Adipocyte (in vitro differentiated cells): ENCODE data around the gene ENC1.

Experiments
- DNase-seq: peaks from one replicate; pipeline ENCODE4 v3.0.0-alpha.2; 2015; ENCODE audit warnings: low read depth
- H3K27me3 ChIP-seq: replicated peaks from 2 replicates; pipeline ENCODE4 v1.7.0; 2013; ENCODE audit warnings: mild to moderate bottlenecking, low read length, moderate library complexity; ENCODE audit not compliant: control insufficient read depth, insufficient read depth
- H3K36me3 ChIP-seq: 2 replicates; pipeline ENCODE4 v1.7.0; 2013; ENCODE audit warnings: low read length, mild to moderate bottlenecking, moderate library complexity; ENCODE audit not compliant: control insufficient read depth, insufficient read depth, severe bottlenecking
- H3K4me1 ChIP-seq: 2 replicates; pipeline ENCODE4 v1.7.0; 2013; ENCODE audit warnings: mild to moderate bottlenecking, low read length, moderate library complexity; ENCODE audit not compliant: control insufficient read depth, insufficient read depth
- H3K4me3 ChIP-seq: 2 replicates; pipeline ENCODE4 v1.7.0; 2013; ENCODE audit warnings: mild to moderate bottlenecking, low read length, moderate library complexity
- H3K9ac ChIP-seq: 2 replicates; pipeline ENCODE4 v1.7.0; 2013; ENCODE audit warnings: mild to moderate bottlenecking, low read length, moderate library complexity
- H3K9me3 ChIP-seq: 2 replicates; pipeline ENCODE4 v1.7.0; 2013; ENCODE audit warnings: mild to moderate bottlenecking, low read length, moderate library complexity; ENCODE audit not compliant: control insufficient read depth

The ENC1 gene

DNA sequence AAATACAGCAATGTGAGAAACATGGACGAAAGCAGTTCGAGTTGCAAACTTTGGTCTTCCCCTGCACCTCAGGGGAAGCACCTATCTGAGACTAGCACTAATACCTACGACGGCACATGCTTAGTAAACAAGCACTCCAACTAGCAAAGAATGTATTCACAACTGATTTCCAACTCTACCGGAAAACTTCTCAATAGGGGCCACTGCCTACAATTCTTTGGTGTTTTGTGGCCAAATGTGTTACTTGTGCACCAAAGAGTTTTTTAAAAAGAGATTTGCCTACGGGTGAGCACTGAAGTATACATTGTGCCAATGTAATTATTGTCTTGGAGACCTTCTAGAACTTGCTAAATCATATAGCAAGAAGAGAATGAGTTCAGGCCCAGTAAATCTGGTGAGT is 12.2 kb downstream of the ENC1 start:
- H3K9ac ChIP-seq, result no peak overlapping the region
- H3K36me3 ChIP-seq, result peaks cover 61% of the 10 kb centered on the region
- H3K27me3 ChIP-seq, result no peaks in the 10 kb centered on the region
- no peak overlapping the region for H3K4me3 ChIP-seq
- DNase-seq, result no peak
- H3K4me1 ChIP-seq, result peaks cover 32% of the 10 kb centered on the region
- no peaks in the 10 kb centered on the region for H3K9me3 ChIP-seq

DNA sequence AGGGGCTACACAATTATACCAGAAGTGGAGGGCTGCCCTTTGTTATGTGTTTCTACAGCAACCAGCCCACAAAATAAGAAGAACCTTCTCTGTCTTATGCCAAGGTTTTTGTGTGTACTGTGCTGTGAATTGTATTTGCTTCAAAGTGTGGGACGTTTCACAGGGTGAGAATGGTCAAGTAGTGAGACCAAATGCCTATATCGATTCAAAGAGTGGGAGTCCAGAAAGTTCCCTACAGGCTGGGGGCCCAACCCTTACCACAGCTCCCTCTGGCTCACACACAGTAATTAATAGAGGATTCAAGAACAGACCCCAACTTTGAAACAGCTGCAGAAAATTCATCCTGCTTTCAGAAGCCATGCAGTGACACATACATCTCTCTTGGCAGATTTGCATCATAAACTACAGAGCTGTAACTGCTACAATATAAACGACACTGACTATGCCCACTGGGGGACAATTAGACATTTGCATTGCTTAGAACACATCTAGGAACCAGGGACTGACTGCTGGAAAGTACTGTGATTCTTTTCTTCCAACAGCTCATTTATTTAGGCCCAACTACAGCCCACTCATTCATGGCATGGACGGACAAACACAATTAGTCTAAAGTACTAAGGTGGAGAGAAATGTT is 12.8 kb downstream of the ENC1 start:
- no peak overlapping the region for H3K9ac ChIP-seq
- peaks cover 55% of the 10 kb centered on the region for H3K36me3 ChIP-seq
- H3K9me3 ChIP-seq, result no peaks in the 10 kb centered on the region
- no peak for DNase-seq
- no peaks in the 10 kb centered on the region for H3K27me3 ChIP-seq
- no peak overlapping the region for H3K4me3 ChIP-seq
- H3K4me1 ChIP-seq, result peaks cover 28% of the 10 kb centered on the region

DNA sequence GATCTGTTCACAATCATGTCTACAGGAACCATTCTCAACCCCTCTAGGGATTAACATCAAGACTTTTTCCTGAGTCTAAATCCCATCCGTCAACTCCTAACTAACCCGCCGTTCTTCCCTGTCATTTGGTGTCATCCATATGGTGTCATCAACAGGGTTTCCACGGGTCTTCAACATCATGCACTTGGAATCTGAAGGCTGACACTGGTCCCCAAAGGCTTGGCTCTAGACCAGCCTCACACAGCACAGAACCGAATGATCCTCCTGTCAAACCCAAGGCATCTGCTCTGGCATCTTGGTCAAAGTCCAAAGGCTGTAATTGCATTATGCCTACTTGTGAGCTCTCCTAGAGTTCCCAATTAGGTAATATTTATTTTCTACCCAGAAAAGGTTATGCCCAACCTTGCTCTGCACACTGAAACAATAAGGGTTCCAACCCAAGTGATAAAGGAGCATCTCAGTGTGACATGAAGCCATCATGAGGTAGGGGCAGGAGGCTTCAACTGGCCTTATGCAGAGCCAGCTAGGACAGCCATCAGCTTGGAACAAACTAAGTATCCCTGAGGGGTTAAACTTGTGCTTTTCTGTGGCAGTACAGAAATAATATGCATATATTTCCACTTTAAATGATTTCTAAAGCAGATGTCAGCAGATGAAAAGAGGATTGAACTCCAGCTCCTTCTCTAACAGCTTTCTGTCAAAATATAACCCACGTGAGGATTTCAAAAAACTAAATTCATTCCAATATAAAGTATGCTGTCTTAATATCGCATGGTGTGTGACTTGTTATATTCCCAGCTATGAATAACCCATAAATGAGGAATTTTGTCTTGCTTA is 13.9 kb downstream of the ENC1 start:
- peaks cover 17% of the 10 kb centered on the region for H3K4me1 ChIP-seq
- peaks cover 43% of the 10 kb centered on the region for H3K36me3 ChIP-seq
- no peak overlapping the region for H3K4me3 ChIP-seq
- no peak overlapping the region for H3K9ac ChIP-seq
- DNase-seq, result no peak
- no peaks in the 10 kb centered on the region for H3K27me3 ChIP-seq
- H3K9me3 ChIP-seq, result no peaks in the 10 kb centered on the region

DNA sequence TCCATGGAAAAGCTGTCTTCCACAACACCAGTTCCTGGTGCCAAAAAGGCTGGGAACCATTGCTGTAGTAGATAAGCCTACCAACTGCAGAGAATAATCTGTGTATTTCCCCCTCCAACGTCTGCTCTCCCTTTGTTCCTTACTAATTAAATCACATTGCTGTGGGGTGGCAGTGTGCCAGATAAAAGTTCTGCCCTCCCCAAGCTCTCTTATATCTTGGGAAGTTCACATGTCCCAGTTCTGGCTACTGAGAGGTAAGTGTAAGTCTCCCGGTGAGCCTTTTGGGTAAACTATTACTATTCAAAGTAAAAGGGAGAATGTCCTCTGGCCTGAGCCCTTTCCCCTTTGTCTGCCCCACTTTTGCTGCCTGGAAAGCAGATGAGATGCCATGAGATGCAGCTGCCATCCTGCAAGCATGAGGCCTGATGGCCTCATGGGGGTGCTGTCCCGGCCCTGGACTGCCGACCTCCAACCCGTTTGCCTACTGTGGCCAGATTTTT is 14.7 kb downstream of the ENC1 start:
- no peaks in the 10 kb centered on the region for H3K27me3 ChIP-seq
- DNase-seq, result no peak
- no peak overlapping the region for H3K9ac ChIP-seq
- H3K4me1 ChIP-seq, result peaks cover 9% of the 10 kb centered on the region
- no peak overlapping the region for H3K4me3 ChIP-seq
- H3K36me3 ChIP-seq, result peaks cover 37% of the 10 kb centered on the region
- H3K9me3 ChIP-seq, result no peaks in the 10 kb centered on the region

DNA sequence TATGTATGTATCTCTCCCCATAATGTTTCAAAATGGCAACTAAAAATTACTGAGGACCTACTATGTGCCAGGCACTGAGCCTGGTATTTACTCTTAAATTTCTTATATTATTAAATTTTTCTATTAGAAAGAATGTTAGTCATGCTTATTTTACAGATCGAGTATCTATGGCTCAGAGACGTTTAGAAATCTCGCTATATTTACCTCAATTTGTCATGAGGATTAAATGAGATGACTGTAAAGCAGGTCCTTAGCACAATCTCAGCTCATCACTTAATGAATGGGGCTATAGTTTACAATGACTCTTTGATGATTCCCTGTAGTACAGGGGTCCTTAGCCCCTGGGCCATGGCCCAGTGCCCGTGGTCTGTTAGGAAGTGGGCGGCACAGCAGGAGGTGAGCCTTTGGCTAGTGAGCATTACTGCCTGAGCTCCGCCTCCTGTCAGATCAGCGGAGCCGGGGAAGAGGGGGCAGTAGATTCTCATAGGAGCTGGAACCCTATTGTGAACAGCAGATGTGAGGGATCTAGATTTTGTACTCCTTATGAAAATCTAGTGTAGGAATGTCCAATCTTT is 15.5 kb downstream of the ENC1 start:
- DNase-seq, result no peak
- Histone ChIP-seq H3K4me1 (peaks cover 1% of the 10 kb centered on the region), H3K36me3 (peaks cover 31% of the 10 kb centered on the region), H3K9ac (no peak overlapping the region), H3K27me3 (no peaks in the 10 kb centered on the region), H3K9me3 (no peaks in the 10 kb centered on the region), H3K4me3 (no peak overlapping the region)

DNA sequence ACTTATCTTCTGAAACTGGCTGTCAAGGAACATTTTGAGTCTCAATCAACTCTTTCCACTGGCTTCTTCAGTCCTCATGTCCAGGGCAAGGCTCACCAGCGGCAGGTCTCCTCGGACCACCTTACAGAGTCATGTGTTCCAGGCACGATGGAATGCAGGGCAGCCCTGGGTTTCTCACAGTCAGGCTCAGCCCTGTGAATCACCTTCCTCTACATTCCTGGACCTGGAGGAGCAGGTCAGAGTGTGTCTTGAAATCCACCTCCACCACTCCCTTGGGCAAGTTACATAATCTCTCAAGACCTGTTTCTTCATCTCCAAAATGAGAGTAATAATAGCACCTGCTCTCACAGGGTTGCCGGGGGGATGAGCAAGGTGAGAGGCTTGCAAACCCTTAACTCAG is 16.0 kb downstream of the ENC1 start:
- no peaks in the 10 kb centered on the region for H3K9me3 ChIP-seq

DNA sequence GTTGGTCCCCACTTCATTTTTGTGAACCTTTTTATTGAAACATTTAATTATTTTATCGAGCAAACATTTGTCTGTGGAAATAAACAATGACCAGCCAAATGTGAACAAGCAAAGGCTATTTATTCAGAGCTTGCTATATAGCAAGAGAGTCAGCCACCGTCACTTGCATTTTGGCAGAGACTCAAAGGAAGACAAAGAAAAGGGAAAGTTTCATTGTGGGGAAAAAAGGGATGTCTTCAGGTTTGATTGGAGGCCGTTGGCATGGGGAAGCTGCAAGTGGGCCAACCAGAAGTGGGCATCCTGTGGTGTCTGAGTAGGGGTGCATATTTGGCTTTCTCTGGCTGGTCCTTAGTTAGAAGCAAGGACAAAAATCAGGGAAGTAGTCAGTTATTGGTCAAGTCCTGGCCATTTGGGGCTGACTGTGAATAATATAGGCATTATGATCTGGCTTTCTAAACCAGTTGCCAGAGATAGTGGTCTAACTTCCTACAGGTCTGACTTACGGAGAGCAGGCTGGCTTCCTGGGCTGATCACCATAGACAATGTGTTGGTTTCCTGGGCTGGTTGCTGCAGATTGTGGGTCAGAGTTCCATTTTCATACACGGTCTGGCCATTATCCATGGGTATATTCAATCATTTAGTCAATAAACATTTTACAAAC is 16.6 kb downstream of the ENC1 start:
- H3K9ac ChIP-seq, result no peak overlapping the region
- H3K9me3 ChIP-seq, result no peaks in the 10 kb centered on the region
- no peaks in the 10 kb centered on the region for H3K27me3 ChIP-seq
- peaks cover 20% of the 10 kb centered on the region for H3K36me3 ChIP-seq
- H3K4me3 ChIP-seq, result no peak overlapping the region
- DNase-seq, result no peak
- no peaks in the 10 kb centered on the region for H3K4me1 ChIP-seq

More for the DNA sequence above, 16.0 kb downstream of the ENC1 start:
- no peak overlapping the region for H3K9ac ChIP-seq
- H3K27me3 ChIP-seq, result no peaks in the 10 kb centered on the region
- H3K4me3 ChIP-seq, result no peak overlapping the region
- DNase-seq, result no peak
- peaks cover 26% of the 10 kb centered on the region for H3K36me3 ChIP-seq
- no peaks in the 10 kb centered on the region for H3K4me1 ChIP-seq

DNA sequence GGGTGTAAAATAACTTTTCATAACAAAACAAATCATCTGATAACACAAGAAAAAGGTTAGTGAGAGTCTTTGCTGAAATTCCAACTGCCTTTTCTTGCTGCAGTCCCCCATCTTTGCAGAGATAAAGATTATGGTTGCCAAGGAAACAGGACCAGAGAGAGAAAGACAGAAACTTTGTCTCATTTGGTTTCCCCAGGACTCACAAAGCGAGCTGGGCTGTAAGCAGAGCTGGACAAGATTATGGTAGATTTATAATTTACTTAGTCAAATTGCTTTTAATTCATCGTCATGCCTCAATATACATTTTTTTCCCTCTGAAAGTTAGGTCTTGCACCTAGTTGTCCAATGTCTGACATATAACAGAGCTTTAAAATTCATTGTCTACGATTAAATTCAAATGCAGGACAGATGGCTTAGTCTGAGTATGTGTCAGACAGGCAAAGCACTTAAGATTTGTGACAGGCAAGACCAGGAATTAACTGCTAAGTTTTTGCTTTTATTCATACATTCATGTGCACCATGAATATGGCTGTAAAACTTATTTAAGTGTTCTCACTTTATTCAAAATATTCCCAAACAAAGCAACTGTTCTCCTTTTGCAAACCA is 17.4 kb downstream of the ENC1 start:
- Histone ChIP-seq H3K4me1 (no peaks in the 10 kb centered on the region), H3K4me3 (no peak overlapping the region), H3K9ac (no peak overlapping the region), H3K9me3 (no peaks in the 10 kb centered on the region), H3K36me3 (peaks cover 12% of the 10 kb centered on the region), H3K27me3 (no peaks in the 10 kb centered on the region)
- no peak for DNase-seq

DNA sequence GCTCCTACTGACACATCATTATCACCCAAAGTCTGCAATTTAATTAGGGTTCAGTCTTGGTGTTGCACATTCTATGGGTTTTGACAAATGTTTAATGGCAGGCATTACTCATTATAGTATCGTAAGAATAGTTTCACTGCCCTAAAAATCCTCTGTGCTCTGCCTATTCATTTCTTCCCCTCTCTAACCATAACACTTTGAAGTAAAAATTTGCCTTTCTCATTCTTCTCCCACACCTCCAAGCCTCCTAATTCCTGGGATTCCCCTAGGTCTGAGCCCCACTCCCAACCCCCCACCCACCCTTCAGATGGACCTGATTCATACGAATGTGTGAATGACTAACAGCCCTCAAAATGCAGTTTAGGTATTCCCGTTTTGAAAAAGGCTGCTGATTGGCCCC is 18.4 kb downstream of the ENC1 start:
- no peak for DNase-seq
- H3K9me3 ChIP-seq, result no peaks in the 10 kb centered on the region

DNA sequence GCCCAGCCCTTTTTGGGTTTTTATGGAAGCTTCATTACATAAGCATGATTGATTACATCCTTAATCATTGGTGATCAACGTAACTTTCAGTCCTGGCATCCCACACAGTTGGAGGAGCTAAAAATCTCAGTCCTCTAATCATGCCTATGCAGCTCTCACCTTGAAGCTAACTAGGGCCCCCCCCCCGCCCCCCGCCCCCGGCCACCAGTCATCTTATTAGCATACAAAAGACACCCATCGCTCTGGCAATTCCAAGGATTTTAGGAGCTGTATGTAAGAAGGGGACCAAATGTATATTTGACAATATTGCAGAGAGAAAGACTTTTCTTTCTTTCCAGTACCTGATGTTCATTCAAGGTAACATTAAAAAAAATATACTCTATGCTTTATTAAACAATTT is 19.0 kb downstream of the ENC1 start:
- Histone ChIP-seq H3K4me3 (no peak overlapping the region), H3K36me3 (no peaks in the 10 kb centered on the region), H3K27me3 (no peaks in the 10 kb centered on the region), H3K9ac (no peak overlapping the region), H3K4me1 (no peaks in the 10 kb centered on the region), H3K9me3 (no peaks in the 10 kb centered on the region)
- no peak for DNase-seq

More for the DNA sequence above, 18.4 kb downstream of the ENC1 start:
- H3K27me3 ChIP-seq, result no peaks in the 10 kb centered on the region
- no peaks in the 10 kb centered on the region for H3K4me1 ChIP-seq
- peaks cover 2% of the 10 kb centered on the region for H3K36me3 ChIP-seq
- H3K4me3 ChIP-seq, result no peak overlapping the region
- H3K9ac ChIP-seq, result no peak overlapping the region

DNA sequence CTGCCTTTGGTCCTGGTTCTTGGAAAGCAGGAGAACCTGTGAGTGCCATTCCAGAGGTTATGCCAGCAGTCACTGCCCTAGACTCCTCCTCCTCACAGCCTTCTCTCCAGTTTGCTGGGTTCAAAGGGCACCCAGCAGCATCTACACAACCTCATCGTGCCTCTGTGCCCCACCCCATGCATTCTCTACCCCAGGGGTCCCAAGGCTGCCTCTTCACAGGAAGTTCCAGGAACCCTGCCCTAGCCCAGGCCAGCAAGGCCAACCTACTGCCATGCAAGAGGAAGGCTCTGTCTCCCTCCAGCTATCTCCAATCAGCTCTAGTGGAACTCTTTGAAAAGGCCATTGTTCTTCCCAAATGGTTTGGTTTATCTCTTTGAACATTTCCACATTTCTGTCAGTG is 21.2 kb downstream of the ENC1 start:
- Histone ChIP-seq H3K9me3 (no peaks in the 10 kb centered on the region), H3K36me3 (no peaks in the 10 kb centered on the region), H3K9ac (no peak overlapping the region), H3K27me3 (no peaks in the 10 kb centered on the region), H3K4me1 (no peaks in the 10 kb centered on the region), H3K4me3 (no peak overlapping the region)
- DNase-seq, result no peak
